ENCODE results near the gene BRDT.

DNA sequence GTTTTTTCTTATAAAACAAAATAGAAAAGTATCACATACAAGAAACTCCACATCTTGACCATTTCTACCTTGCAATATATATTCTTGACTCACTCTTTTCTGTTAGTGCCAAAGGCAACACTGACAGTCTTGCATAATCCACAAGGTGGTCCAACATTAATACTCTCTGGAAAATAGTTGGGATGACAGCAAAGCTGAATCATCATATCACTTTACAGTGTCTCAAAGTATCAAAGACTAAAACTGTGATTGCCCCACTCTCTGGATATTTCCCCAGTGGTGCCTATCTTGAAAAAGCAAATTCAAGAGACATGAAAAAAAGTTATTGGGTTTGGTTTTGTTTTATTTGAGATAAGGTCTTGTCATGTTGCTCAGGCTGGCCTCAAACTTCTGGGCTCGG is 48.6 kb upstream of the BRDT start:
- TF ChIP-seq CTCF (optimal IDR thresholded peaks at IDR 0.05 in 1 of 3, IDR thresholded peaks at IDR 0.05 in 1 of 3, conservative IDR thresholded peaks at IDR 0.05 in 1 of 3; ENCODE audit: extremely low read depth in 1 of 3, insufficient read depth in 2 of 3, low read length in 3 of 3) (no peak), EZH2 (IDR thresholded peaks at IDR 0.05; ENCODE audit: low read length) (no peak)

All from keratinocyte (primary cell).